Neural cell (in vitro differentiated cells): ENCODE measurements around the gene ENO2. TPM values are rescaled to one million over a fixed set of nuclear protein-coding genes. Genes with fewer than 3 reads are reported as not detected.

Experiments
- H2AFZ ChIP-seq: fragments of 200-600, 300-800 bp; sonication (generic), shearing (Covaris generic); 2 replicates; pipeline ENCODE4 v1.6.0; 2014; ENCODE audit warnings: low read depth, mild to moderate bottlenecking, antibody characterized with exemption, low read length, moderate library complexity
- H3F3A ChIP-seq: fragments of 200-600 bp; shearing (Covaris generic); 2 replicates; pipeline ENCODE4 v1.6.1; 2016; ENCODE audit warnings: mild to moderate bottlenecking, moderate library complexity, mixed read lengths, antibody characterized with exemption, low read length; ENCODE audit not compliant: insufficient read depth, poor library complexity, severe bottlenecking
- H3K27ac ChIP-seq: fragments of 200-600, 300-800 bp; sonication (generic), shearing (Covaris generic); 2 replicates; pipeline ENCODE4 v1.5.1; 2014; ENCODE audit warnings: mild to moderate bottlenecking, low read length, moderate library complexity
- H3K27me3 ChIP-seq: fragments of 300-800, 200-600 bp; sonication (generic), shearing (Covaris generic); 2 replicates; pipeline ENCODE4 v1.6.0; 2014; ENCODE audit warnings: mild to moderate bottlenecking, low read depth, low read length, moderate library complexity; ENCODE audit not compliant: insufficient read depth
- H3K36me3 ChIP-seq: fragments of 300-800, 200-600 bp; sonication (generic), shearing (Covaris generic); 2 replicates; pipeline ENCODE4 v1.5.1; 2014; ENCODE audit warnings: mild to moderate bottlenecking, antibody characterized with exemption, low read length, moderate library complexity; ENCODE audit not compliant: insufficient read depth
- H3K4me2 ChIP-seq: fragments of 300-800, 200-600 bp; sonication (generic), shearing (Covaris generic); 2 replicates; pipeline ENCODE4 v1.6.0; 2014; ENCODE audit warnings: mild to moderate bottlenecking, low read length
- H3K4me3 ChIP-seq: fragments of 300-800, 200-600 bp; sonication (generic), shearing (Covaris generic); 2 replicates; pipeline ENCODE4 v1.5.1; 2014; ENCODE audit warnings: mild to moderate bottlenecking, low read length, moderate library complexity
- H3K79me2 ChIP-seq: fragments of 200-600 bp; shearing (Covaris generic); replicated peaks from 2 replicates; pipeline ENCODE4 v1.6.0; 2014; ENCODE audit warnings: mild to moderate bottlenecking, low read length, moderate library complexity; ENCODE audit not compliant: insufficient read depth
- H3K9ac ChIP-seq: fragments of 300-800, 200-600 bp; sonication (generic), shearing (Covaris generic); 2 replicates; pipeline ENCODE4 v1.6.1; 2016; ENCODE audit warnings: mild to moderate bottlenecking, low read length, mixed read lengths
- H3K9me2 ChIP-seq: fragments of 200-600 bp; shearing (Covaris generic); 2 replicates; pipeline ENCODE4 v1.6.1; 2016; ENCODE audit warnings: mild to moderate bottlenecking, low read length, mixed read lengths; ENCODE audit not compliant: insufficient read depth
- H3K9me3 ChIP-seq: fragments of 200-600, 300-800 bp; sonication (generic), shearing (Covaris generic); 2 replicates; pipeline ENCODE4 v1.6.1; 2016; ENCODE audit warnings: mild to moderate bottlenecking, mixed run types, low read length, moderate library complexity, mixed read lengths
- H4K20me1 ChIP-seq: fragments of 200-600 bp; shearing (Covaris generic); 2 replicates; pipeline ENCODE4 v1.6.1; 2016; ENCODE audit warnings: mild to moderate bottlenecking, mixed run types; ENCODE audit not compliant: insufficient read depth
- EP300 ChIP-seq: fragments of 450-650 bp; conservative IDR thresholded peaks from 2 replicates; pipeline ENCODE4 v1.6.1; 2014; ENCODE audit warnings: antibody characterized with exemption, mild to moderate bottlenecking, moderate library complexity; ENCODE audit not compliant: poor library complexity, severe bottlenecking
- EZH2 ChIP-seq: fragments of 200-600, 300-800 bp; shearing (Covaris generic), sonication (generic); IDR thresholded peaks from 2 replicates; pipeline ENCODE4 v1.6.1; 2014; ENCODE audit warnings: antibody characterized with exemption, low read length, borderline replicate concordance, mild to moderate bottlenecking; ENCODE audit not compliant: insufficient read depth, poor library complexity, severe bottlenecking
- MXI1 ChIP-seq: fragments of 450-650 bp; conservative IDR thresholded peaks from 2 replicates; pipeline ENCODE4 v1.6.1; 2014; ENCODE audit warnings: antibody characterized with exemption, mild to moderate bottlenecking; ENCODE audit not compliant: poor library complexity, severe bottlenecking
- POLR2AphosphoS5 ChIP-seq: IDR thresholded peaks from 2 replicates; pipeline ENCODE4 v1.6.1; 2012
- RAD21 ChIP-seq: fragments of 450-650 bp; conservative IDR thresholded peaks from 2 replicates; pipeline ENCODE4 v1.6.1; 2014; ENCODE audit warnings: antibody characterized with exemption, mild to moderate bottlenecking, moderate library complexity
- SMC3 ChIP-seq: fragments of 450-650 bp; conservative IDR thresholded peaks from 2 replicates; pipeline ENCODE4 v1.6.1; 2014; ENCODE audit warnings: antibody characterized with exemption, mild to moderate bottlenecking, moderate library complexity; ENCODE audit not compliant: poor library complexity
- TAF1 ChIP-seq: IDR thresholded peaks from 2 replicates; pipeline ENCODE4 v1.6.1; 2012; ENCODE audit warnings: low read depth
- polyA plus RNA-seq: library from polyadenylated mRNA; depleted of rRNA; stranded (reverse); fragments of >200 nt; gene quantifications from 2 replicates; pipeline ENCODE4 v1.2.3, GENCODE V29; 2014
- TF ChIP-seq, protein P1 (sequence below): IDR thresholded peaks from 2 replicates; pipeline ENCODE4 v1.6.1; 2012; ENCODE audit warnings: borderline replicate concordance
- TF ChIP-seq, protein P2 (sequence below): fragments of 450-650 bp; IDR thresholded peaks from 2 replicates; pipeline ENCODE4 v1.5.1; 2014; ENCODE audit warnings: antibody characterized with exemption, mild to moderate bottlenecking, moderate library complexity; ENCODE audit not compliant: poor library complexity, severe bottlenecking

The ENO2 gene
- polyA plus RNA-seq, 1 donor from 2014 or later: 193 TPM

DNA sequence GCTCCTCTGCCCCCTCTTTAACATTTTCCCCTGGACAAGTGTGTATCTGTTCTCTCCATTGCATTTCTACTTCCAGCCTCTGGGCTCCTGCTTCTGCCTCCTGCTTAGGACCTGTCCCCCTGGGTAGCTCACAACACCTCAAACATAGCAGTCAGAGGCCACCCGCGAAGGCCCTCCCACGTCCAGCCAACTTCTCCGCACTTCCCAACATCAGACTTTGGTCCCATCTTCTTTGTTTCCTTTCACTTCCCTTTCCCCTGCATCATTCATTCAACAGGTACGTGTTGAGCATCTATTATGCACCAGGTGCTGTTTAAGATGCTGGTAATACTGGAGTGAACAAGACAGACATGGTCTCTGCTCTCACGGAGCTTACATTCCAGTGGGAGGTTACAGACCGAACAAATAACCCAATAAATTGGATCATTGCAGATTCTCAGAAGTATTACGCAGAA lies 32.6 kb downstream of the ENO2 start:
- Histone ChIP-seq H3K36me3 (no peaks in the 10 kb centered on the region), H3K27me3 (no peaks in the 10 kb centered on the region), H3K4me2 (no peak overlapping the region), H3K4me3 (no peak overlapping the region), H3K9ac (no peak overlapping the region), H2AFZ (no peak overlapping the region), H3K9me3 (no peaks in the 10 kb centered on the region), H4K20me1 (no peaks in the 10 kb centered on the region), H3K9me2 (no peaks in the 10 kb centered on the region), H3K79me2 (no peaks in the 10 kb centered on the region), H3K27ac (no peak overlapping the region), H3F3A (peaks cover 4% of the 10 kb centered on the region)
- TF ChIP-seq TAF1 (no peak), EZH2 (no peak), POLR2AphosphoS5 (no peak), RAD21 (no peak), EP300 (no peak), SMC3 (no peak), MXI1 (no peak)
- TF ChIP-seq, protein P1, sequence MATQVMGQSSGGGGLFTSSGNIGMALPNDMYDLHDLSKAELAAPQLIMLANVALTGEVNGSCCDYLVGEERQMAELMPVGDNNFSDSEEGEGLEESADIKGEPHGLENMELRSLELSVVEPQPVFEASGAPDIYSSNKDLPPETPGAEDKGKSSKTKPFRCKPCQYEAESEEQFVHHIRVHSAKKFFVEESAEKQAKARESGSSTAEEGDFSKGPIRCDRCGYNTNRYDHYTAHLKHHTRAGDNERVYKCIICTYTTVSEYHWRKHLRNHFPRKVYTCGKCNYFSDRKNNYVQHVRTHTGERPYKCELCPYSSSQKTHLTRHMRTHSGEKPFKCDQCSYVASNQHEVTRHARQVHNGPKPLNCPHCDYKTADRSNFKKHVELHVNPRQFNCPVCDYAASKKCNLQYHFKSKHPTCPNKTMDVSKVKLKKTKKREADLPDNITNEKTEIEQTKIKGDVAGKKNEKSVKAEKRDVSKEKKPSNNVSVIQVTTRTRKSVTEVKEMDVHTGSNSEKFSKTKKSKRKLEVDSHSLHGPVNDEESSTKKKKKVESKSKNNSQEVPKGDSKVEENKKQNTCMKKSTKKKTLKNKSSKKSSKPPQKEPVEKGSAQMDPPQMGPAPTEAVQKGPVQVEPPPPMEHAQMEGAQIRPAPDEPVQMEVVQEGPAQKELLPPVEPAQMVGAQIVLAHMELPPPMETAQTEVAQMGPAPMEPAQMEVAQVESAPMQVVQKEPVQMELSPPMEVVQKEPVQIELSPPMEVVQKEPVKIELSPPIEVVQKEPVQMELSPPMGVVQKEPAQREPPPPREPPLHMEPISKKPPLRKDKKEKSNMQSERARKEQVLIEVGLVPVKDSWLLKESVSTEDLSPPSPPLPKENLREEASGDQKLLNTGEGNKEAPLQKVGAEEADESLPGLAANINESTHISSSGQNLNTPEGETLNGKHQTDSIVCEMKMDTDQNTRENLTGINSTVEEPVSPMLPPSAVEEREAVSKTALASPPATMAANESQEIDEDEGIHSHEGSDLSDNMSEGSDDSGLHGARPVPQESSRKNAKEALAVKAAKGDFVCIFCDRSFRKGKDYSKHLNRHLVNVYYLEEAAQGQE: no peak
- TF ChIP-seq, protein P2, sequence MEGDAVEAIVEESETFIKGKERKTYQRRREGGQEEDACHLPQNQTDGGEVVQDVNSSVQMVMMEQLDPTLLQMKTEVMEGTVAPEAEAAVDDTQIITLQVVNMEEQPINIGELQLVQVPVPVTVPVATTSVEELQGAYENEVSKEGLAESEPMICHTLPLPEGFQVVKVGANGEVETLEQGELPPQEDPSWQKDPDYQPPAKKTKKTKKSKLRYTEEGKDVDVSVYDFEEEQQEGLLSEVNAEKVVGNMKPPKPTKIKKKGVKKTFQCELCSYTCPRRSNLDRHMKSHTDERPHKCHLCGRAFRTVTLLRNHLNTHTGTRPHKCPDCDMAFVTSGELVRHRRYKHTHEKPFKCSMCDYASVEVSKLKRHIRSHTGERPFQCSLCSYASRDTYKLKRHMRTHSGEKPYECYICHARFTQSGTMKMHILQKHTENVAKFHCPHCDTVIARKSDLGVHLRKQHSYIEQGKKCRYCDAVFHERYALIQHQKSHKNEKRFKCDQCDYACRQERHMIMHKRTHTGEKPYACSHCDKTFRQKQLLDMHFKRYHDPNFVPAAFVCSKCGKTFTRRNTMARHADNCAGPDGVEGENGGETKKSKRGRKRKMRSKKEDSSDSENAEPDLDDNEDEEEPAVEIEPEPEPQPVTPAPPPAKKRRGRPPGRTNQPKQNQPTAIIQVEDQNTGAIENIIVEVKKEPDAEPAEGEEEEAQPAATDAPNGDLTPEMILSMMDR: no peak

DNA sequence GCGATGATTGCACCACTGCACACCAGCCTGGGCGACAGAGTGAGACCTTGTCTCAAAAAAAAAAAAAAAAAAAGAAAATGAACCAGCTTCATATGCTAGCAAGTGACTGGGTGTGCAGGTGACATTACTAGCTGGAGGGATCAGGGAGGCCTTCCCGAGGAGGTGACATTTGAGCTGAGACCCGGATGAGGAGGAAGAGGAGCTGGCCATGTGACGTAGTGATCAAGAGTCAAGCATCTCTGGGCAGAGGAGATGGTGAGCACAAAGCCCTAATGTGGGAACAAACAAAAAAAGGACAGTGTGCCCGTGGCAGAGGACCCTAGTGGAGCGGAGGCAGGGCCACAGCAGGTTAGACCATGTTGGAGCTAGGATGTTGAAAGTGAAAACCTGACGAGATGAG lies 33.2 kb downstream of the ENO2 start:
- no peak overlapping the region for H2AFZ ChIP-seq
- H3K27ac ChIP-seq: no peak overlapping the region
- H3K9me2 ChIP-seq: no peaks in the 10 kb centered on the region

More for the DNA sequence above, 33.2 kb downstream of the ENO2 start:
- Histone ChIP-seq H3K36me3 (no peaks in the 10 kb centered on the region), H3K4me3 (no peak overlapping the region), H3K9ac (no peak overlapping the region), H3K79me2 (no peaks in the 10 kb centered on the region), H3K9me3 (no peaks in the 10 kb centered on the region), H3K27me3 (no peaks in the 10 kb centered on the region), H3K4me2 (no peak overlapping the region), H3F3A (peaks cover under 1% of the 10 kb centered on the region), H4K20me1 (no peaks in the 10 kb centered on the region)
- TF ChIP-seq, protein P1: no peak
- TF ChIP-seq, protein P2: no peak
- TF ChIP-seq EZH2: no peak
- no peak for TF ChIP-seq TAF1
- TF ChIP-seq SMC3: no peak
- no peak for TF ChIP-seq POLR2AphosphoS5
- TF ChIP-seq EP300: no peak
- no peak for TF ChIP-seq RAD21
